Measurements from ENCODE around the gene WDR86. TPM values are rescaled to one million over a fixed set of nuclear protein-coding genes. Genes with fewer than 3 reads are reported as not detected.

WDR86 gene
- total RNA-seq, 1 experiment from 2014 or later: 8.1 TPM

GRCh38 chr7:151436446-151437158, 26.8 kb upstream of the WDR86 start:
- no CpG with 5 or more reads among the region's 9 CpGs for WGBS (ENCODE audit: extremely low coverage, insufficient read length, low lambda C conversion rate)
- no peak for DNase-seq
- no peak overlapping the region for H3K4me3 Mint-ChIP-seq

More at GRCh38 chr7:151436446-151437158, 26.8 kb upstream of the WDR86 start:
- Histone ChIP-seq H3T11ph (ENCODE audit: low read length) (no peak overlapping the region), H3K79me1 (ENCODE audit: insufficient read depth, low read depth, low read length, poor library complexity, severe bottlenecking) (no peaks in the 10 kb centered on the region), H2AK5ac (ENCODE audit: insufficient read length, low read length) (no peak overlapping the region), H4K8ac (replicated peaks; ENCODE audit: insufficient read length, low read depth, low read length) (no peak overlapping the region), H3K4me2 (ENCODE audit: insufficient read depth, insufficient read length, low read length) (no peak overlapping the region), H3K23ac (ENCODE audit: insufficient read length, low read depth, low read length) (no peak overlapping the region), H4K91ac (ENCODE audit: insufficient read length, low read depth, low read length) (no peak overlapping the region), H2BK120ac (ENCODE audit: low read depth, low read length, poor library complexity, severe bottlenecking) (no peak overlapping the region), H3K27ac (ENCODE audit: insufficient read length, low read depth, low read length) (no peak overlapping the region), H3K23me2 (ENCODE audit: insufficient read length, low read depth, low read length, poor library complexity, severe bottlenecking) (peaks cover 11% of the 10 kb centered on the region), H2BK15ac (ENCODE audit: low read depth, low read length) (no peak overlapping the region), H3K56ac (ENCODE audit: insufficient read length, low read depth, low read length) (no peak overlapping the region), H3K14ac (ENCODE audit: insufficient read depth, low read length) (no peak overlapping the region), H2BK12ac (ENCODE audit: insufficient read length, low read depth, low read length) (no peak overlapping the region), H3K4ac (ENCODE audit: low read depth, low read length) (no peak overlapping the region), H3K9me3 (ENCODE audit: control insufficient read depth, low read depth, low read length) (no peaks in the 10 kb centered on the region), H3K4me1 (ENCODE audit: insufficient read depth, low read length) (no peaks in the 10 kb centered on the region; the same call in 1 of the 2 replicates), H2BK20ac (ENCODE audit: low read depth, low read length, poor library complexity, severe bottlenecking) (no peak overlapping the region), H3K27me3 (ENCODE audit: insufficient read depth, low read length) (no peaks in the 10 kb centered on the region), H3K79me2 (ENCODE audit: insufficient read depth, low read length) (no peaks in the 10 kb centered on the region), H4K20me1 (ENCODE audit: control insufficient read depth, insufficient read depth, insufficient read length) (no peaks in the 10 kb centered on the region), H3K18ac (ENCODE audit: insufficient read length, low read depth, low read length) (no peak overlapping the region), H3K9ac (ENCODE audit: extremely low read depth, insufficient read length, low read length) (no peak overlapping the region), H2BK5ac (ENCODE audit: insufficient read length, low read length) (no peak overlapping the region), H2AFZ (ENCODE audit: low read length) (no peak overlapping the region), H4K5ac (ENCODE audit: insufficient read length, low read depth, low read length) (no peak overlapping the region)
- Mint-ChIP-seq H3K36me3 (ENCODE audit: insufficient read depth in 1 of 3, low read depth in 3 of 3) (peaks cover 0 to 5% (median 0%) of the 10 kb centered on the region in 3 experiments; a peak in 2 of 7 replicates), H3K27me3 (ENCODE audit: low read depth) (peaks cover 3% of the 10 kb centered on the region), H3K4me1 (peaks cover 18 to 23% of the 10 kb centered on the region in 2 experiments), H3K9me3 (peaks cover 0 to 3% of the 10 kb centered on the region in 2 experiments; a peak in 2 of 5 replicates), H3K27ac (peak overlapping the region in 1 of 3 experiments; percentile 55; a peak in 1 of 7 replicates)
- no peak for TF ChIP-seq CTCF (conservative IDR thresholded peaks at IDR 0.05)
